SK-N-SH treated with all-trans-retinoic acid at 6 μM for 48 hours (cell line): ENCODE measurements around the gene CCL28.

Source experiments
- ATAC-seq: fragments of 200-7000 bp; cut with Tn5 transposase; 3 replicates; pipeline ENCODE4 v1.9.1; 2020; ENCODE audit warnings: mild to moderate bottlenecking, moderate library complexity
- ARNTL ChIP-seq: fragments of 450-650 bp; formaldehyde crosslinking; IDR thresholded peaks from 2 replicates; pipeline ENCODE4 v1.5.0; 2020; ENCODE audit warnings: low read depth, mild to moderate bottlenecking, moderate library complexity, borderline replicate concordance
- BACH2 ChIP-seq: fragments of 250-450 bp; sonication (Bioruptor Pico); IDR thresholded peaks from 2 replicates; pipeline ENCODE4 v1.9.0; 2021; ENCODE audit warnings: mild to moderate bottlenecking, borderline replicate concordance
- CSDC2 ChIP-seq: fragments of 250-450 bp; sonication (Bioruptor Pico); IDR thresholded peaks from 2 replicates; pipeline ENCODE4 v1.5.0; 2020; ENCODE audit warnings: mild to moderate bottlenecking, moderate library complexity
- CSRNP3 ChIP-seq: fragments of 250-450 bp; sonication (Bioruptor Pico); IDR thresholded peaks from 2 replicates; pipeline ENCODE4 v1.5.1; 2021; ENCODE audit warnings: mild to moderate bottlenecking, moderate library complexity
- ESRRG ChIP-seq: fragments of 250-450 bp; sonication (Bioruptor Pico); IDR thresholded peaks from 2 replicates; pipeline ENCODE4 v1.6.1; 2021; ENCODE audit warnings: mild to moderate bottlenecking
- GLIS3 ChIP-seq: fragments of 250-450 bp; sonication (Bioruptor Pico); IDR thresholded peaks from 2 replicates; pipeline ENCODE4 v1.5.0; 2020; ENCODE audit warnings: mild to moderate bottlenecking, moderate library complexity
- OSR1 ChIP-seq: fragments of 250-450 bp; sonication (Bioruptor Pico); IDR thresholded peaks from 2 replicates; pipeline ENCODE4 v1.8.0; 2022; ENCODE audit warnings: moderate library complexity, mild to moderate bottlenecking, inconsistent platforms
- PATZ1 ChIP-seq: fragments of 250-450 bp; sonication (Bioruptor Pico); IDR thresholded peaks from 2 replicates; pipeline ENCODE4 v1.8.0; 2020; ENCODE audit warnings: mild to moderate bottlenecking, moderate library complexity, borderline replicate concordance
- POU6F1 ChIP-seq: fragments of 250-450 bp; sonication (Bioruptor Pico); IDR thresholded peaks from 2 replicates; pipeline ENCODE4 v1.8.0; 2021; ENCODE audit warnings: low read depth, mild to moderate bottlenecking, moderate library complexity, borderline replicate concordance
- PPARA ChIP-seq: fragments of 250-450 bp; sonication (Bioruptor Pico); IDR thresholded peaks from 2 replicates; pipeline ENCODE4 v1.5.0; 2020; ENCODE audit warnings: mild to moderate bottlenecking, borderline replicate concordance
- RARB ChIP-seq: fragments of 250-450 bp; sonication (Bioruptor Pico); IDR thresholded peaks from 2 replicates; pipeline ENCODE4 v1.8.0; 2021; ENCODE audit warnings: mild to moderate bottlenecking, moderate library complexity
- SNAI2 ChIP-seq: fragments of 250-450 bp; sonication (Bioruptor Pico); IDR thresholded peaks from 2 replicates; pipeline ENCODE4 v1.5.0; 2020; ENCODE audit warnings: mild to moderate bottlenecking, moderate library complexity
- TCF4 ChIP-seq: fragments of 250-450 bp; sonication (Bioruptor Pico); IDR thresholded peaks from 2 replicates; pipeline ENCODE4 v1.8.0; 2021; ENCODE audit warnings: mild to moderate bottlenecking, moderate library complexity, borderline replicate concordance
- TOX ChIP-seq: fragments of 250-450 bp; sonication (Bioruptor Pico); IDR thresholded peaks from 2 replicates; pipeline ENCODE4 v1.8.0; 2021; ENCODE audit warnings: mild to moderate bottlenecking, moderate library complexity, borderline replicate concordance
- TSHZ2 ChIP-seq: fragments of 250-450 bp; sonication (Bioruptor Pico); IDR thresholded peaks from 2 replicates; pipeline ENCODE4 v1.5.0; 2020; ENCODE audit warnings: mild to moderate bottlenecking, moderate library complexity
- ZC3H10 ChIP-seq: fragments of 250-450 bp; sonication (Bioruptor Pico); IDR thresholded peaks from 2 replicates; pipeline ENCODE4 v1.5.1; 2021; ENCODE audit warnings: mild to moderate bottlenecking, moderate library complexity
- ZFP3 ChIP-seq: fragments of 250-450 bp; sonication (Bioruptor Pico); IDR thresholded peaks from 2 replicates; pipeline ENCODE4 v1.5.0; 2020; ENCODE audit warnings: mild to moderate bottlenecking, moderate library complexity
- ZFP30 ChIP-seq: fragments of 450-650 bp; formaldehyde crosslinking; IDR thresholded peaks from 2 replicates; pipeline ENCODE4 v1.5.0; 2022; ENCODE audit warnings: mild to moderate bottlenecking, moderate library complexity
- ZNF565 ChIP-seq: fragments of 450-650 bp; formaldehyde crosslinking; conservative IDR thresholded peaks from 2 replicates; pipeline ENCODE4 v1.5.0; 2020; ENCODE audit warnings: low read depth, mild to moderate bottlenecking, moderate library complexity
- ZNF70 ChIP-seq: fragments of 450-650 bp; formaldehyde crosslinking; IDR thresholded peaks from 2 replicates; pipeline ENCODE4 v1.5.0; 2020; ENCODE audit warnings: mild to moderate bottlenecking, moderate library complexity
- ZNF8 ChIP-seq: fragments of 450-650 bp; formaldehyde crosslinking; IDR thresholded peaks from 2 replicates; pipeline ENCODE4 v1.5.0; 2020; ENCODE audit warnings: mild to moderate bottlenecking, moderate library complexity

Gene CCL28

GRCh38 chr5:43396762-43397304 is 15.4 kb downstream of the CCL28 start:
- TF ChIP-seq ESRRG (CRISPR knock-in tag) (no peak), ZNF8 (CRISPR knock-in tag) (no peak), ZNF70 (CRISPR knock-in tag) (no peak), RARB (no peak), ZFP30 (CRISPR knock-in tag) (no peak), ARNTL (CRISPR knock-in tag) (no peak), GLIS3 (no peak), BACH2 (CRISPR knock-in tag) (no peak), POU6F1 (no peak), ZFP3 (CRISPR knock-in tag) (no peak), PATZ1 (no peak), TSHZ2 (no peak), OSR1 (CRISPR knock-in tag) (no peak), ZC3H10 (no peak), CSDC2 (CRISPR knock-in tag) (no peak)
- ATAC-seq = no peak

- no peak for ATAC-seq
- TF ChIP-seq ZNF70 (CRISPR knock-in tag) (no peak), RARB (no peak), ZNF565 (no peak), TSHZ2 (no peak), CSRNP3 (CRISPR knock-in tag) (no peak)
- TF ChIP-seq, all 23 proteins: peak for 0
Observed at GRCh38 chr5:43390471-43390870, 21.7 kb downstream of the CCL28 start.

- TF ChIP-seq ZFP3 (CRISPR knock-in tag) = no peak
- peak; percentile 98 for ATAC-seq
Observed at GRCh38 chr5:43389679-43390329, 22.4 kb downstream of the CCL28 start.

GRCh38 chr5:43386960-43387362 is 25.2 kb downstream of the CCL28 start:
- ATAC-seq = no peak
- no peak for TF ChIP-seq ESRRG (CRISPR knock-in tag)
- no peak for TF ChIP-seq POU6F1
- no peak for TF ChIP-seq TSHZ2
- no peak for TF ChIP-seq TCF4 (CRISPR knock-in tag)
- no peak for TF ChIP-seq ARNTL (CRISPR knock-in tag)
- TF ChIP-seq SNAI2 = no peak
- no peak for TF ChIP-seq TOX (CRISPR knock-in tag)
- no peak for TF ChIP-seq CSDC2 (CRISPR knock-in tag)
- TF ChIP-seq ZNF70 (CRISPR knock-in tag) = no peak
- no peak for TF ChIP-seq PPARA (CRISPR knock-in tag)
